Measurements from ENCODE around the gene RBM33. TPM values are rescaled to one million over a fixed set of nuclear protein-coding genes. Genes with fewer than 3 reads are reported as not detected.

Gene RBM33
- total and polyA plus RNA-seq, 2 of the 8 experiments (the other 6 are each of a cell fraction or from before 2014, with no cell fraction given), result 16.5 to 64.6 TPM

- DNase-seq (ENCODE audit: low read depth in 1 of 2, low spot score in 2 of 2) (peak; percentile 9 to 67), FAIRE-seq (no peak)
- Histone ChIP-seq H2BK120ac (replicated peaks; ENCODE audit: low read depth, low read length) (no peak overlapping the region), H3K36me3 (ENCODE audit: control insufficient read depth in 2 of 4, insufficient read depth in 4 of 4, low read length in 3 of 4) (peaks cover 0 to 9% (median 0%) of the 10 kb centered on the region in 4 experiments; a peak in 3 of 8 replicates), H3K4ac (replicated peaks; ENCODE audit: insufficient read length, low read depth, low read length) (no peak overlapping the region), H4K91ac (replicated peaks; ENCODE audit: insufficient read length, low read length) (no peak overlapping the region), H4K20me1 (replicated peaks in 1 of 2; ENCODE audit: control insufficient read depth in 1 of 2, insufficient read depth in 2 of 2, low read length in 2 of 2) (peaks cover 16 to 19% of the 10 kb centered on the region in 2 experiments), H3K79me2 (ENCODE audit: control insufficient read depth in 1 of 2, insufficient read depth in 2 of 2, low read length in 2 of 2) (peaks cover 12 to 90% of the 10 kb centered on the region in 2 experiments), H3K23me2 (ENCODE audit: low read depth, low read length) (no peaks in the 10 kb centered on the region), H3K79me1 (ENCODE audit: low read depth, low read length) (peaks cover 9% of the 10 kb centered on the region), H3K27me3 (replicated peaks in 1 of 4; ENCODE audit: control insufficient read depth in 3 of 4, extremely low read depth in 1 of 4, insufficient read depth in 3 of 4, low read length in 3 of 4) (no peaks in the 10 kb centered on the region), H2BK15ac (ENCODE audit: low read length) (no peak overlapping the region), H3K27ac (ENCODE audit: low read depth, low read length) (no peak overlapping the region), H2AFZ (ENCODE audit: low read length) (no peak overlapping the region), H4K5ac (ENCODE audit: insufficient read length, low read depth, low read length) (no peak overlapping the region), H3K18ac (ENCODE audit: extremely low read depth, low read length) (no peak overlapping the region), H2BK12ac (ENCODE audit: low read depth, low read length) (no peak overlapping the region), H2BK20ac (ENCODE audit: low read length) (no peak overlapping the region), H3K4me1 (replicated peaks in 1 of 4; ENCODE audit: control insufficient read depth in 3 of 4, insufficient read depth in 4 of 4, low read length in 3 of 4) (peaks cover 0 to 4% (median 0%) of the 10 kb centered on the region in 4 experiments; a peak in 1 of 7 replicates), H2AK5ac (ENCODE audit: low read depth, low read length) (no peak overlapping the region), H3K56ac (replicated peaks; ENCODE audit: insufficient read length, low read depth, low read length) (no peak overlapping the region), H3K9me3 (ENCODE audit: insufficient read depth in 2 of 2, low read depth in 1 of 2, low read length in 1 of 2) (no peaks in the 10 kb centered on the region), H2BK5ac (ENCODE audit: low read depth, low read length) (no peak overlapping the region), H3K4me3 (ENCODE audit: extremely low read depth in 1 of 4, insufficient read depth in 2 of 4, low read depth in 3 of 4, low read length in 4 of 4) (no peak overlapping the region), H3K4me2 (ENCODE audit: insufficient read depth in 1 of 2, low read depth in 2 of 2, low read length in 2 of 2) (peak overlapping the region; percentile 27 to 43; a peak in 3 of 4 replicates), H3K9ac (replicated peaks in 1 of 4; ENCODE audit: extremely low read depth in 1 of 4, low read depth in 3 of 4, low read length in 3 of 4) (no peak overlapping the region), H3K14ac (ENCODE audit: insufficient read length) (no peak overlapping the region), H4K8ac (ENCODE audit: extremely low read depth, insufficient read depth, low read length) (no peak overlapping the region; the same call in 1 of the 2 replicates), H3K23ac (ENCODE audit: insufficient read length) (no peak overlapping the region)
- 58% methylated on average over 10 of the region's 11 CpGs; no CpG with 5 or more reads in 1 of the 2 experiments for WGBS, 2 experiments (ENCODE audit: extremely low coverage in 1 of 2, insufficient coverage in 1 of 2, insufficient read length in 1 of 2, insufficient replicate concordance in 2 of 2, low coverage in 1 of 2, low lambda C conversion rate in 2 of 2, missing lambda C conversion rate in 1 of 2)
- TF ChIP-seq ATF2 (IDR thresholded peaks at IDR 0.05; ENCODE audit: low read length) (no peak), CREB1 (IDR thresholded peaks at IDR 0.05) (peak; percentile 69), EP300 (IDR thresholded peaks at IDR 0.05; ENCODE audit: borderline replicate concordance in 1 of 2, low read depth in 2 of 2, low read length in 2 of 2) (0 out of 3 replicates have a peak, but pooled peaks of 1 of the 2 experiments have one; percentile 50)
- POLR2A ChIA-PET (ENCODE audit: partially characterized antibody), result interaction anchor here (0.6 to 1.5 kb wide), 4 partner anchors 11 to 26 kb away, joined by 3 to 5 read pairs (median 5); no protein-coding TSS in a partner anchor
- CTCF ChIA-PET (ENCODE audit: partially characterized antibody), result interaction anchor here (0.8 to 1.4 kb wide), 3 partner anchors 9 to 71 kb away, joined by 3 to 4 read pairs (median 3); no protein-coding TSS in a partner anchor
Observed at GRCh38 chr7:155669717-155670505, 25.4 kb downstream of the RBM33 start.
